Left lung (tissue), 10 donors: ENCODE measurements around the gene MARK4. TPM values are rescaled to one million over a fixed set of nuclear protein-coding genes. Genes with fewer than 3 reads are reported as not detected.

Experiments
- ATAC-seq: fragments of 200-7000 bp; cut with Tn5 transposase; one replicate; pipeline ENCODE4 v1.9.1; 2020; ENCODE audit warnings: moderate library complexity
- DNase-seq, 4 donors: peaks; one replicate each; pipeline ENCODE4 v3.0.0-alpha.2; 2013 to 2020
- H3K27ac ChIP-seq, 2 donors: fragments of 200-600 bp; sonication (generic) in 1 of 2; one replicate each; pipeline versions ENCODE4 v1.5.0 to v1.8.0; 2020 to 2021
- H3K27me3 ChIP-seq, 2 donors: fragments of 200-600 bp; sonication (generic) in 1 of 2; one replicate each; pipeline versions ENCODE4 v1.5.0 to v1.8.0; 2020 to 2021
- H3K36me3 ChIP-seq, 2 donors: fragments of 200-600 bp; sonication (generic) in 1 of 2; one replicate each; pipeline versions ENCODE4 v1.5.0 to v1.8.0; 2020 to 2021
- H3K4me1 ChIP-seq, 2 donors: fragments of 200-600 bp; one replicate each; pipeline ENCODE4 v1.8.0; 2021
- H3K4me3 ChIP-seq, 2 donors: fragments of 200-600 bp; sonication (generic) in 1 of 2; one replicate each; pipeline versions ENCODE4 v1.5.0 to v1.8.0; 2020 to 2021; ENCODE audit warnings: mild to moderate bottlenecking in 1 of 2
- H3K9me3 ChIP-seq, 2 donors: fragments of 200-600 bp; sonication (generic) in 1 of 2; one replicate each; pipeline versions ENCODE4 v1.5.0 to v1.8.0; 2020 to 2021
- intact Hi-C, 2 donors: fragments of 100-400 bp; cut with DNase I; formaldehyde crosslinking; loops; one replicate each; pipeline versions ENCODE4 v1.11.2 to v1.14.2; 2022
- polyA plus RNA-seq, 6 donors: library from polyadenylated mRNA; unstranded; fragments of 120-200 nt; gene quantifications; one replicate each; pipeline ENCODE4 v1.2.1, GENCODE V29; 2013; ENCODE audit not compliant: insufficient read length in 6 of 6
- total RNA-seq, 2 donors: library from RNA; stranded (reverse); fragmentation: NEBNext Ultra II Directional; extraction: Animal tissue kit (Norgen Biotek cat#: 25700); gene quantifications; one replicate each; pipeline ENCODE4 v1.2.1, GENCODE V29; 2021
- TF ChIP-seq, protein P1 (sequence below), 2 donors: fragments of 200-600 bp; sonication (generic) in 1 of 2; IDR thresholded peaks; one replicate each; pipeline versions ENCODE4 v1.5.0 to v1.8.0; 2021; ENCODE audit warnings: antibody characterized with exemption in 2 of 2
- donor health status: DM: no; HTN: yes; CAD: no.
- donor health status: DM: no; HTN: no; CAD: no.

MARK4 gene
- total and polyA plus RNA-seq, 8 donors, result 24.6 to 46.4 (median 37.5) TPM

DNA sequence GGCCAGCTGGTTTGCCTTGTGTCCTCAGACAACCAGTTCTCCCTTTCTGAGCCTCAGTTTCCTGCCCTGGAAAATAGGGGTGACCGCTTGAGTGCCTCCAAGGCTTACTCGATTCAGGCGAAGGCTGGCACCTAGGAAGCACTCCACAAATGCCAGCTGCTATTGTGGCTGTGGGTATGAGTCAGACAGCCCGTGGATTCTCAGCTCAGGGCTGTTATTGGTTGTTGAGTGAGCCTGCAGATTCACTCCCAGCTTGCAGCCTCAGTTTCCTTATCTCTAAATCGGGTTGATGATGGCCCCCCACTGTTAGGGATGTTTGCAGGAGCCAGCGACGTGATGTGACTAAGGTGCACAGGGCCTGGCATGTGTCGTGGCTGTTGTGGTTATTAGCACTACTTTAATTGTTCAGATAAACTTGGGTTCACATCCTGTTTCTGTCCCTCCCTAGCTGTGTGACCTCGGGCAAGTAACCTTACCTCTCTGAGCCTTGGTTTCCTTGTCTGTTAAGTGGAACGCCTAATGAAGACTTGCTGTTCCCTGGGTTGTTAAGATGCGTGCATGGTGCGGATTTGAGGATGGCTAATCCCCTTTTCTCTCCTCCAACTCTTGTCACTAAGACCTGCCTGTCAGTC lies 2.4 kb downstream of the MARK4 start:
- TF ChIP-seq, protein P1, sequence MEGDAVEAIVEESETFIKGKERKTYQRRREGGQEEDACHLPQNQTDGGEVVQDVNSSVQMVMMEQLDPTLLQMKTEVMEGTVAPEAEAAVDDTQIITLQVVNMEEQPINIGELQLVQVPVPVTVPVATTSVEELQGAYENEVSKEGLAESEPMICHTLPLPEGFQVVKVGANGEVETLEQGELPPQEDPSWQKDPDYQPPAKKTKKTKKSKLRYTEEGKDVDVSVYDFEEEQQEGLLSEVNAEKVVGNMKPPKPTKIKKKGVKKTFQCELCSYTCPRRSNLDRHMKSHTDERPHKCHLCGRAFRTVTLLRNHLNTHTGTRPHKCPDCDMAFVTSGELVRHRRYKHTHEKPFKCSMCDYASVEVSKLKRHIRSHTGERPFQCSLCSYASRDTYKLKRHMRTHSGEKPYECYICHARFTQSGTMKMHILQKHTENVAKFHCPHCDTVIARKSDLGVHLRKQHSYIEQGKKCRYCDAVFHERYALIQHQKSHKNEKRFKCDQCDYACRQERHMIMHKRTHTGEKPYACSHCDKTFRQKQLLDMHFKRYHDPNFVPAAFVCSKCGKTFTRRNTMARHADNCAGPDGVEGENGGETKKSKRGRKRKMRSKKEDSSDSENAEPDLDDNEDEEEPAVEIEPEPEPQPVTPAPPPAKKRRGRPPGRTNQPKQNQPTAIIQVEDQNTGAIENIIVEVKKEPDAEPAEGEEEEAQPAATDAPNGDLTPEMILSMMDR (IDR thresholded peaks at IDR 0.05), result no peak
- Histone ChIP-seq H3K27ac (no peak overlapping the region), H3K36me3 (no peaks in the 10 kb centered on the region), H3K4me1 (peaks cover 16 to 41% of the 10 kb centered on the region in 2 donors), H3K27me3 (no peaks in the 10 kb centered on the region), H3K9me3 (no peaks in the 10 kb centered on the region), H3K4me3 (no peak overlapping the region)
- DNase-seq, result no peak
- intact Hi-C loops, result no loop called here
- ATAC-seq, result no peak

DNA sequence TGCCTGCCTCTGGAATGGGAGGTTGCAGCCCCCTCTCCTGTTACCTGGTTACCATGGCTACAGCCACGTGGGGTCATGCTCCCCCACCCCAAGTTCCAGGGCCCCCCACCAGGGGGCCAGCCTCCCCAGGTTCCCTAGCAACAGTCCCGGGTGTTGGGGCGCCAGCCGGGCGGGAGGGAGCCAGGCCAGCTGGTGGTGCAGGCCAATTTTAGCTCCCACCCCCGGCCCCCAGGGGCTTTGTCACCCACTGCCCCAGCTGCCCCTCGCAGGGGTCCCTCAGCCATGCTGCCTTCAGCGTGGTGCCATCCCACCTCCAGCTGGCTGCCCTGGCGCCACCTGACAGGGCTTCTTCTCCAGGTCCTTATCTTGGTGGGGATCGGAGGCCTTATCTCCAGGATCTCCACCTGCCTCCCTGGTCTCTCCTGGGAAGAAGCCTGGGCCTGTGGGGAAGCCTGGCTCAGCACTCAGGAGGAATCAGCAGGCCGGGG lies 3.0 kb downstream of the MARK4 start:
- DNase-seq, result no peak
- intact Hi-C loops, result no loop called here
- TF ChIP-seq, protein P1 (IDR thresholded peaks at IDR 0.05), result no peak
- ATAC-seq, result no peak
- Histone ChIP-seq H3K9me3 (no peaks in the 10 kb centered on the region), H3K27me3 (no peaks in the 10 kb centered on the region), H3K27ac (no peak overlapping the region), H3K36me3 (peaks cover 0 to 4% of the 10 kb centered on the region in 2 donors), H3K4me3 (no peak overlapping the region), H3K4me1 (peaks cover 16 to 41% of the 10 kb centered on the region in 2 donors)

DNA sequence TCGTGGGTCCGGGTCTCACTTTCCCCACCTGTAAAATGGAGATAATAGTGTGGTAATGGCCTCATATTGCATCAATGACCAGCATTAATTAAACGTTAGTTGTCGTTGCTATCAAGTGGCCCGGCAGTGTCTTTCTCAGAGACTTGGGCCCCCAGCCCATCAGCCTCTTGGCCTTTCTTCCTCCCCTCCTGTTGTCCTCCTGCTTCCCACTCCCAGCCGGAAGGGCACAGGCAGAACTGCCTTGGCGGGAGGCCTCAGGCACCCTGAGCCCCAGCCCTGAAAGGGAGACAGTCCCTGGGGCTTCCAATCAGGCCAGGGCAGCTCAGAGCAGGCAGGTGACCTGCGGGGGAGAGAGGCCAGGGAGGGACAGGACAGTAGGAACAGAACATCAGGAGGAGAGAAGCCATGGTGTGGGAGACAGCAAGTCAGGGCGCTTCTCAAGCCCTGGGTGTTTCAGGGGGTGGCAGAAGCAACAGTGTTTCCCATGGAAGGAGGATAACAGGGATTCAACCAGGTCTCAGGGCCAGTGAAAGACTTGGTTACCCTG lies 4.6 kb downstream of the MARK4 start:
- Histone ChIP-seq H3K36me3 (peaks cover 0 to 8% of the 10 kb centered on the region in 2 donors), H3K27ac (no peak overlapping the region), H3K4me3 (no peak overlapping the region), H3K27me3 (no peaks in the 10 kb centered on the region), H3K4me1 (peaks cover 11 to 35% of the 10 kb centered on the region in 2 donors), H3K9me3 (no peaks in the 10 kb centered on the region)
- intact Hi-C loops, result no loop called here
- TF ChIP-seq, protein P1 (IDR thresholded peaks at IDR 0.05), result no peak
- no peak for ATAC-seq
- DNase-seq, result no peak

DNA sequence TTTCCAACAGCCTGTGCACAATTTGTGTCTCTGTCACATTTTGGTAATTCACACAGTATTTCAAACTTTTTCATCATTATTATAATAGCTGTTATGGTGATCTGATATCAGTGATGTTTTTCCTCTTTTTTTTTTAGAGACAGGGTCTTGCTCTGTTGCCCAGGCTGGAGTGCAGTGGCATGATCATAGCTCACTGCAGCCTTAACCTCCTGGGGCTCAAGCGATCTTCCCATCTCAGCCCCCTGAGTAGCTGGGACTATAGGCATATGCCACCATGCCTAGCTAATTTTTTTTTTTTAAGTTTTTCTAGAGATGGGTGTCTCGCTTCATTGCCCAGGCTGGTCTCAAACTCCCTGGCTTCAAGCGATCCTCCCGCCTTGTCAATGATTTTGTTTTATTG lies 5.8 kb downstream of the MARK4 start:
- Histone ChIP-seq H3K4me1 (peaks cover 11 to 32% of the 10 kb centered on the region in 2 donors), H3K9me3 (no peaks in the 10 kb centered on the region), H3K27ac (no peak overlapping the region), H3K36me3 (peaks cover 0 to 11% of the 10 kb centered on the region in 2 donors), H3K27me3 (no peaks in the 10 kb centered on the region), H3K4me3 (no peak overlapping the region)
- DNase-seq (no peak), ATAC-seq (no peak)
- TF ChIP-seq, protein P1 (IDR thresholded peaks at IDR 0.05), result no peak
- intact Hi-C loops, result no loop called here

DNA sequence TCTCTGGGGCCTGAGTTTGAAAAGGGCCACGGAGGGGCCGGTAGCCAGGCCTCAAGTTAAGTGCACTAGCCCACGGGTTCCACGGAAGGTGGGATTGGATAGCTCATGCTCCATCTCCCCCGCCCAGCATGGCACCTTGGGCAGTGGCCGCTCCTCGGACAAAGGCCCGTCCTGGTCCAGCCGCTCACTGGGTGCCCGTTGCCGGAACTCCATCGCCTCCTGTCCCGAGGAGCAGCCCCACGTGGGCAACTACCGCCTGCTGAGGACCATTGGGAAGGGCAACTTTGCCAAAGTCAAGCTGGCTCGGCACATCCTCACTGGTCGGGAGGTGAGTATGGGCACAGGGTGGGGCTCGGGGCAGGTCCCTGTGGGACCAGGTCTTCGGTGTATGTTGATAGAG lies 7.8 kb downstream of the MARK4 start:
- DNase-seq (no peak), ATAC-seq (no peak)
- intact Hi-C loops, result no loop called here
- H3K36me3 ChIP-seq, result peaks cover 0 to 16% of the 10 kb centered on the region in 2 donors
- no peaks in the 10 kb centered on the region for H3K27me3 ChIP-seq
- no peaks in the 10 kb centered on the region for H3K9me3 ChIP-seq
- H3K27ac ChIP-seq, result no peak overlapping the region
- H3K4me3 ChIP-seq, result no peak overlapping the region
- TF ChIP-seq, protein P1 (IDR thresholded peaks at IDR 0.05), result no peak
- peaks cover 1 to 12% of the 10 kb centered on the region in 2 donors for H3K4me1 ChIP-seq
